Uterus (tissue), 4 donors: Measurements from ENCODE around the gene CELA2A. TPM values are rescaled to one million over a fixed set of nuclear protein-coding genes. Genes with fewer than 3 reads are reported as not detected.
"Not testable (repeated sequence)": the region's sequence is repeated elsewhere in the genome, so short reads cannot be mapped to it uniquely, and the experiment has no call there.

Source experiments
- DNase-seq, 2 donors: peaks; one replicate each; pipeline ENCODE4 v3.0.0-alpha.2; 2019 to 2020
- H3K27ac ChIP-seq, 2 donors: fragments of 200-600 bp; sonication (generic); 1 replicate in 1 of 2; 2 replicates in 1 of 2; pipeline ENCODE4 v1.5.1; 2016 to 2018
- H3K27me3 ChIP-seq, 2 donors: fragments of 200-600 bp; sonication (generic); one replicate each; pipeline ENCODE4 v1.5.1; 2018 to 2019; ENCODE audit warnings: control low read depth in 1 of 2
- H3K36me3 ChIP-seq, 2 donors: fragments of 200-600 bp; sonication (generic); one replicate each; pipeline ENCODE4 v1.5.1; 2019; ENCODE audit warnings: control low read depth in 1 of 2
- H3K4me1 ChIP-seq, 2 donors: fragments of 200-600 bp; sonication (generic); one replicate each; pipeline ENCODE4 v1.5.1; 2018 to 2019; ENCODE audit warnings: control low read depth in 1 of 2
- H3K4me3 ChIP-seq, 2 donors: fragments of 200-600 bp; sonication (generic); 1 replicate in 1 of 2; 2 replicates in 1 of 2; pipeline ENCODE4 v1.5.1; 2018 to 2019; ENCODE audit warnings: mild to moderate bottlenecking in 1 of 2
- H3K9me3 ChIP-seq, 2 donors: fragments of 200-600 bp; sonication (generic); one replicate each; pipeline ENCODE4 v1.5.1; 2019; ENCODE audit warnings: control low read depth in 1 of 2
- CTCF ChIP-seq, 4 experiments: fragments of 200-600 bp in 2 of 4; fragments of 450-650 bp in 2 of 4; sonication (generic) in 2 of 4; IDR thresholded peaks; one replicate each; pipeline ENCODE4 v1.5.1; 2016 to 2019; ENCODE audit warnings: antibody characterized with exemption in 4 of 4, mild to moderate bottlenecking in 2 of 4, moderate library complexity in 1 of 4
- POLR2A ChIP-seq, 2 donors: fragments of 450-650 bp; IDR thresholded peaks; one replicate each; pipeline ENCODE4 v1.6.1; 2016; ENCODE audit warnings: antibody characterized with exemption in 2 of 2, mild to moderate bottlenecking in 1 of 2, moderate library complexity in 1 of 2
- intact Hi-C: fragments of 100-400 bp; cut with DNase I; formaldehyde crosslinking; loops from one replicate; pipeline ENCODE4 v1.15.1; 2023; ENCODE audit warnings: low total_unique reads
- total RNA-seq, 4 donors: library from RNA; depleted of rRNA in 3 of 4; stranded (reverse); fragments of >200 nt in 3 of 4; gene quantifications; one replicate each; pipeline versions ENCODE4 v1.1.0 to v1.2.4, GENCODE V29; 2014 to 2023
- donor health status: DM: yes; HTN: yes; CAD: no.

CELA2A gene
- total RNA-seq, 4 donors from 2014 or later, result not detected

GRCh38 chr1:15485636-15486035 lies 29.1 kb downstream of the CELA2A start:
- Histone ChIP-seq H3K9me3 (no peaks in the 10 kb centered on the region), H3K36me3 (no peaks in the 10 kb centered on the region), H3K4me1 (no peaks in the 10 kb centered on the region), H3K27me3 (no peaks in the 10 kb centered on the region), H3K27ac (no peak overlapping the region), H3K4me3 (no peak overlapping the region)
- intact Hi-C loops, result no loop called here
- DNase-seq, result no peak
- TF ChIP-seq POLR2A (IDR thresholded peaks at IDR 0.05) (no peak), CTCF (IDR thresholded peaks at IDR 0.05) (no peak)

GRCh38 chr1:15486844-15487610 lies 30.5 kb downstream of the CELA2A start:
- intact Hi-C loops, H3K4me1 ChIP-seq, H3K4me3 ChIP-seq, H3K9me3 ChIP-seq, H3K36me3 ChIP-seq, H3K27ac ChIP-seq, DNase-seq, H3K27me3 ChIP-seq: not testable (repeated sequence)

DNA sequence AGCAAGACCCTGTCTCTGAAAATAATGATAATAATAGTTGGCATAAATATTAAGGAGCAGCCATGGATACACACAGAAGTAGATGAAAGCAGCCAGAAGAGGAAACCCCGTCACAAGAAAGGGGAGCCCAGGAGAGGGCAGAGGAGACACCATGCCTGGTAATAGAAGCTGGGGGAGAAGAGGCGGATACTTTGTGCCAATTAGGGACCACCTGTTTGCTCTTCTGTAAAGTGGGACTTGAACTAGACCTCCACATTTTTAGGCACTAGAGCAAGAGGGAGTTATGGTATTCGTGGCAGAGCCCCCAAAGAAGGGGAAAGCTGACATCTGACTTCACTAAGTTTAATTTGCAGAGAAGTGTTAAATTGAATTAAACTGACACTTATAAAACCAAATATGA lies 31.8 kb downstream of the CELA2A start:
- Histone ChIP-seq H3K27me3 (no peaks in the 10 kb centered on the region), H3K27ac (no peak overlapping the region), H3K9me3 (no peaks in the 10 kb centered on the region), H3K36me3 (no peaks in the 10 kb centered on the region), H3K4me3 (no peak overlapping the region), H3K4me1 (no peaks in the 10 kb centered on the region)
- no peak for TF ChIP-seq CTCF (IDR thresholded peaks at IDR 0.05)
- TF ChIP-seq POLR2A (IDR thresholded peaks at IDR 0.05), result no peak
- intact Hi-C loops, result no loop called here
- DNase-seq, result no peak

- Histone ChIP-seq H3K27ac (no peak overlapping the region), H3K4me3 (no peak overlapping the region), H3K9me3 (no peaks in the 10 kb centered on the region), H3K36me3 (no peaks in the 10 kb centered on the region), H3K4me1 (no peaks in the 10 kb centered on the region), H3K27me3 (no peaks in the 10 kb centered on the region)
- no peak for DNase-seq
- TF ChIP-seq CTCF (IDR thresholded peaks at IDR 0.05) (no peak), POLR2A (IDR thresholded peaks at IDR 0.05) (no peak)
- intact Hi-C loops, result no loop called here
Observed at GRCh38 chr1:15489052-15489736, 32.7 kb downstream of the CELA2A start.

DNA sequence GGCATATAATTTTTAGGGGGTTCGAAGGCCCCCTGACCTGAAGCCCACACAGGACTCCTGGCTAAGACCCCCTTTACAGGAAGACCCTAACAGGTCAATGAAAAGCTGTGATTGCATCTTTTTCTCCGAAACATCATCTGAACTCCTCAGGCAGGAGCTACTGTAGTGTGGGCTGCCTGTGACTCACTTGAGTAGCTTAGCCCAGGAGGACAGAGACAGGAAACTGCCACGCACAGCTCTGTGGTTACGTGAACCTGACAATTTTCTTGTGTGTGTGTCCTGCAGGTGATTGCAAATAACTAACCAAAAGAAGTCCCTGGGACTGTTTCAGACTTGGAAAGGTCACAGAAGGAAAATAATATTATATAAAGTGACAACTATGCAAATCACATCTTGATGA lies 34.5 kb downstream of the CELA2A start:
- H3K36me3 ChIP-seq, H3K27me3 ChIP-seq, intact Hi-C loops, DNase-seq, H3K9me3 ChIP-seq, H3K4me3 ChIP-seq, H3K4me1 ChIP-seq, H3K27ac ChIP-seq: not testable (repeated sequence)

DNA sequence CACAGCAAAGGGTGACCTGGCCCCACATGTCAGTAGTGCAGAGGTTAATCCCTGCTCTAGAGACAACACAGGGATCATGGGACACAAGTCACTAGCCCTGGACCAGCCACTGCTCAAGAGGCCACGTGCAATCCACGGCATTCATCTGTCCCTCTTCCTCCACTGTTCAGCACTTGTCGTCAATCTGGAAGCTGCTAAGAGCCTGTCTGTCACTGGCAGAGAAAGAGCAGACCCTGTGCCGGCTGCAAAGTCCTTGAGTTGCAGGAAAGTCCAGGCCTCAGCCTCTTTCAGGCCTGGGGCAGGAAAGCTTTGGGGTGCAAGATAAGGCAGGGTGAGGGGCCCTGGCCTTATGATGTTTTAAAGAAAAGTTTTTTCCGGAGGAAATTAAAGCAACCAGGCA lies 36.1 kb downstream of the CELA2A start:
- no peaks in the 10 kb centered on the region for H3K27me3 ChIP-seq
- H3K36me3 ChIP-seq, result no peaks in the 10 kb centered on the region
- no peak for DNase-seq

More for the DNA sequence above, 36.1 kb downstream of the CELA2A start:
- Histone ChIP-seq H3K4me3 (no peak overlapping the region), H3K4me1 (no peaks in the 10 kb centered on the region), H3K27ac (no peak overlapping the region), H3K9me3 (no peaks in the 10 kb centered on the region)
- TF ChIP-seq POLR2A (IDR thresholded peaks at IDR 0.05) (no peak), CTCF (IDR thresholded peaks at IDR 0.05) (no peak)
- intact Hi-C loops, result no loop called here
